Small intestine (tissue), 7 donors: Measurements from ENCODE around the gene ADNP. TPM values are rescaled to one million over a fixed set of nuclear protein-coding genes. Genes with fewer than 3 reads are reported as not detected.

ENCODE experiments used
- DNase-seq, 2 donors: peaks; one replicate each; pipeline versions ENCODE4 v3.0.0 to v3.0.0-alpha.2; 2013
- FAIRE-seq: peaks from 2 replicates; lab custom pipeline; 2012; peaks lifted over from hg19 to GRCh38; lab: Jason Lieb, UNC
- H3K27ac ChIP-seq, 3 donors: one replicate each; pipeline ENCODE4 v1.5.1; 2013; ENCODE audit warnings: low read length in 2 of 3, mild to moderate bottlenecking in 2 of 3, control low read depth in 1 of 3, inconsistent platforms in 1 of 3, low read depth in 1 of 3, moderate library complexity in 1 of 3
- H3K27me3 ChIP-seq, 3 donors: one replicate each; pipeline ENCODE4 v1.6.1; 2013; ENCODE audit warnings: low read length in 3 of 3, inconsistent platforms in 1 of 3; ENCODE audit not compliant: control insufficient read depth in 3 of 3, insufficient read depth in 3 of 3
- H3K36me3 ChIP-seq, 3 donors: one replicate each; pipeline ENCODE4 v1.6.1; 2013; ENCODE audit warnings: low read length in 3 of 3, inconsistent platforms in 1 of 3, low read depth in 1 of 3, mild to moderate bottlenecking in 1 of 3, moderate library complexity in 1 of 3; ENCODE audit not compliant: control insufficient read depth in 3 of 3, insufficient read depth in 2 of 3
- H3K4me1 ChIP-seq, 3 donors: one replicate each; pipeline ENCODE4 v1.6.1; 2013; ENCODE audit warnings: low read length in 2 of 3, inconsistent platforms in 1 of 3, low read depth in 1 of 3, mild to moderate bottlenecking in 1 of 3, moderate library complexity in 1 of 3; ENCODE audit not compliant: control insufficient read depth in 3 of 3, insufficient read depth in 2 of 3
- H3K4me3 ChIP-seq, 3 donors: one replicate each; pipeline ENCODE4 v1.5.1; 2013; ENCODE audit warnings: low read length in 3 of 3, control low read depth in 1 of 3, inconsistent platforms in 1 of 3, low read depth in 1 of 3, mild to moderate bottlenecking in 1 of 3, moderate library complexity in 1 of 3
- H3K9me3 ChIP-seq, 2 donors: one replicate each; pipeline ENCODE4 v1.6.1; 2013; ENCODE audit warnings: low read depth in 1 of 2, low read length in 1 of 2; ENCODE audit not compliant: control insufficient read depth in 2 of 2, insufficient read depth in 1 of 2
- WGBS, 3 donors: extraction: QIAGEN DNeasy Blood & Tissue Kit; methylation state at CpG; one replicate each; pipeline ENCODE4 v1.1.7; 2013; 5-methylcytosine and 5-hydroxymethylcytosine counted together
- polyA plus RNA-seq, 4 donors: library from polyadenylated mRNA; stranded (reverse) in 3 of 4; unstranded in 1 of 4; fragments of 200-250 nt in 3 of 4; fragments of 120-200 nt in 1 of 4; gene quantifications; one replicate each; pipeline versions ENCODE4 v1.2.1 to v1.2.3, GENCODE V29; 2013
- donor health status: healthy with polysubstance abuse.
- donor health status: control.
- donor health status: control.
- donor health status: Bipolar disorder and iron deficiency.
- donor health status: healthy.

Gene ADNP
- polyA plus RNA-seq, 4 donors, result 24.9 to 65.8 (median 28.9) TPM

GRCh38 chr20:50854506-50855249, 76.6 kb downstream of the ADNP start:
- Histone ChIP-seq H3K4me1 (peaks cover 0 to 17% (median 6%) of the 10 kb centered on the region in 3 donors), H3K27ac (no peak overlapping the region), H3K27me3 (no peaks in the 10 kb centered on the region), H3K36me3 (no peaks in the 10 kb centered on the region), H3K4me3 (no peak overlapping the region), H3K9me3 (no peaks in the 10 kb centered on the region)
- FAIRE-seq (no peak), DNase-seq (no peak)
- WGBS, 3 donors, result 27 to 68% (median 46%) methylated on average over 14 to 18 of the region's 18 CpGs

- no peaks in the 10 kb centered on the region for H3K36me3 ChIP-seq
- no peaks in the 10 kb centered on the region for H3K9me3 ChIP-seq
- DNase-seq, result no peak
- H3K27ac ChIP-seq, result no peak overlapping the region
- H3K27me3 ChIP-seq, result no peaks in the 10 kb centered on the region
- H3K4me1 ChIP-seq, result peaks cover 0 to 17% (median 6%) of the 10 kb centered on the region in 3 donors
- 86 to 95% (median 94%) methylated on average over 9 of the region's 9 CpGs for WGBS, 3 donors
- H3K4me3 ChIP-seq, result no peak overlapping the region
- no peak for FAIRE-seq
These were observed 79.2 kb downstream of the ADNP start for GRCh38 chr20:50852085-50852484.

GRCh38 chr20:50850721-50851286, 80.4 kb downstream of the ADNP start:
- 20 to 43% (median 30%) methylated on average over 10 to 13 of the region's 13 CpGs for WGBS, 3 donors
- no peaks in the 10 kb centered on the region for H3K9me3 ChIP-seq
- peak; percentile 43 to 46 for DNase-seq
- peaks cover 0 to 7% (median 3%) of the 10 kb centered on the region in 3 donors for H3K4me1 ChIP-seq
- no peaks in the 10 kb centered on the region for H3K27me3 ChIP-seq
- H3K4me3 ChIP-seq, result no peak overlapping the region
- no peaks in the 10 kb centered on the region for H3K36me3 ChIP-seq
- FAIRE-seq, result no peak
- H3K27ac ChIP-seq, result no peak overlapping the region

- WGBS, 3 donors, result 45 to 58% (median 53%) methylated on average over 18 of the region's 18 CpGs
- no peaks in the 10 kb centered on the region for H3K4me1 ChIP-seq
- no peaks in the 10 kb centered on the region for H3K36me3 ChIP-seq
- H3K4me3 ChIP-seq, result no peak overlapping the region
- no peak overlapping the region for H3K27ac ChIP-seq
- FAIRE-seq (no peak), DNase-seq (no peak)
- no peaks in the 10 kb centered on the region for H3K9me3 ChIP-seq
- no peaks in the 10 kb centered on the region for H3K27me3 ChIP-seq
These were observed 82.2 kb downstream of the ADNP start for GRCh38 chr20:50848846-50849673.

GRCh38 chr20:50848341-50848808, 82.9 kb downstream of the ADNP start:
- FAIRE-seq (no peak), DNase-seq (no peak)
- no peaks in the 10 kb centered on the region for H3K36me3 ChIP-seq
- H3K9me3 ChIP-seq, result no peaks in the 10 kb centered on the region
- H3K4me1 ChIP-seq, result no peaks in the 10 kb centered on the region
- H3K27me3 ChIP-seq, result no peaks in the 10 kb centered on the region
- H3K27ac ChIP-seq, result no peak overlapping the region
- 37 to 56% (median 46%) methylated on average over 8 of the region's 8 CpGs for WGBS, 3 donors
- no peak overlapping the region for H3K4me3 ChIP-seq

- Histone ChIP-seq H3K27ac (no peak overlapping the region), H3K4me1 (no peaks in the 10 kb centered on the region), H3K27me3 (no peaks in the 10 kb centered on the region), H3K36me3 (peaks cover 0 to 5% (median 0%) of the 10 kb centered on the region in 3 donors), H3K4me3 (no peak overlapping the region), H3K9me3 (no peaks in the 10 kb centered on the region)
- FAIRE-seq, result no peak
- no peak for DNase-seq
- WGBS, 3 donors, result 93 to 94% (median 93%) methylated on average over 15 of the region's 15 CpGs
These were observed 85.5 kb downstream of the ADNP start for GRCh38 chr20:50845566-50846215.

- DNase-seq (no peak), FAIRE-seq (no peak)
- H3K27ac ChIP-seq, result no peak overlapping the region
These were observed 86.7 kb downstream of the ADNP start for GRCh38 chr20:50844430-50845100.

More at GRCh38 chr20:50844430-50845100, 86.7 kb downstream of the ADNP start:
- H3K36me3 ChIP-seq, result peaks cover 0 to 5% (median 0%) of the 10 kb centered on the region in 3 donors
- no peaks in the 10 kb centered on the region for H3K4me1 ChIP-seq
- 71 to 83% (median 81%) methylated on average over 9 of the region's 9 CpGs for WGBS, 3 donors
- H3K9me3 ChIP-seq, result no peaks in the 10 kb centered on the region
- no peaks in the 10 kb centered on the region for H3K27me3 ChIP-seq
- no peak overlapping the region for H3K4me3 ChIP-seq
